HepG2 (cell line): ENCODE measurements around the gene JAGN1. TPM values are rescaled to one million over a fixed set of nuclear protein-coding genes. Genes with fewer than 3 reads are reported as not detected.
A peak's percentile ranks its signal among the peaks of the same experiment; 100 is the strongest.

Experiments
- ATAC-seq: fragments of 200-7000 bp; cut with Tn5 transposase; 3 replicates; pipeline ENCODE4 v1.9.1; 2020; ENCODE audit warnings: mild to moderate bottlenecking, moderate library complexity
- BruUV-seq: library from RNA; stranded (reverse); fragments of 400-500 nt; replicated peaks from 2 replicates; lab custom pipeline; 2021; lab: Mats Ljungman, UMichigan
- CTCF ChIA-PET: fragments of 300-600 bp; formaldehyde crosslinking; extraction: SDS; loops from one replicate; lab custom pipeline; 2021; ENCODE audit warnings: low total read pairs, inconsistent platforms, low intra/inter-chr PET ratio; lab: Yijun Ruan, JAX
- POLR2A ChIA-PET: fragments of 350-600 bp; sonication (Branson Sonifier 250); formaldehyde crosslinking; loops from one replicate; lab custom pipeline; 2020; ENCODE audit warnings: antibody characterized with exemption, inconsistent platforms; lab: Yijun Ruan, JAX
- DNase-seq: peaks from one replicate; pipeline ENCODE4 v3.0.0-alpha.2; 2015; ENCODE audit warnings: low spot score
- FAIRE-seq: peaks from 3 replicates; lab custom pipeline; 2011; peaks lifted over from hg19 to GRCh38; lab: Jason Lieb, UNC
- H2AFZ ChIP-seq: one replicate; pipeline ENCODE4 v1.6.1; 2011; ENCODE audit warnings: low read length, inconsistent platforms
- H3K27ac ChIP-seq: fragments of 300-600 bp; 3 replicates; pipeline ENCODE4 v1.8.0; 2011; ENCODE audit warnings: mixed run types, mild to moderate bottlenecking, mixed read lengths, low read length, inconsistent platforms; ENCODE audit not compliant: insufficient read depth; ENCODE audit errors: extremely low read length
- H3K27me3 ChIP-seq, 2 experiments: fragments of 200-600 bp in 1 of 2; 2 replicates in 1 of 2; 3 replicates in 1 of 2; pipeline versions ENCODE4 v1.6.0 to v1.8.0; 2011; ENCODE audit warnings: low read length in 2 of 2, mild to moderate bottlenecking in 2 of 2, moderate library complexity in 2 of 2, inconsistent platforms in 1 of 2; ENCODE audit not compliant: insufficient read depth in 2 of 2, control insufficient read depth in 1 of 2
- H3K36me3 ChIP-seq, 2 experiments: fragments of 200-600 bp in 1 of 2; replicated peaks in 1 of 2; 2 replicates in 1 of 2; 3 replicates in 1 of 2; pipeline versions ENCODE4 v1.5.1 to v1.8.0; 2011; ENCODE audit warnings: low read length in 2 of 2, inconsistent platforms in 1 of 2; ENCODE audit not compliant: insufficient read depth in 2 of 2, control insufficient read depth in 1 of 2
- H3K4me1 ChIP-seq: 2 replicates; pipeline ENCODE4 v1.5.1; 2012; ENCODE audit warnings: low read length, inconsistent platforms; ENCODE audit not compliant: insufficient read depth
- H3K4me2 ChIP-seq: 2 replicates; pipeline ENCODE4 v1.6.0; 2011; ENCODE audit warnings: low read depth, low read length, inconsistent platforms
- H3K4me3 ChIP-seq, 3 experiments: fragments of 200-600 bp in 1 of 3; sonication (generic), shearing (Covaris generic) in 1 of 3; replicated peaks in 1 of 3; 2 replicates each; pipeline ENCODE4 v1.5.1; 2011 to 2016; ENCODE audit warnings: low read length in 3 of 3, inconsistent platforms in 2 of 3, low read depth in 2 of 3, mild to moderate bottlenecking in 2 of 3, control low read depth in 1 of 3, mixed read lengths in 1 of 3; ENCODE audit not compliant: insufficient read depth in 1 of 3
- H3K79me2 ChIP-seq: one replicate; pipeline ENCODE4 v1.6.1; 2011; ENCODE audit warnings: low read length, inconsistent platforms; ENCODE audit not compliant: insufficient read depth
- H3K9ac ChIP-seq: 2 replicates; pipeline ENCODE4 v1.6.0; 2011; ENCODE audit warnings: mild to moderate bottlenecking, low read depth, low read length, inconsistent platforms; ENCODE audit not compliant: insufficient read depth
- H3K9me3 ChIP-seq: 2 replicates; pipeline ENCODE4 v1.5.1; 2012; ENCODE audit warnings: mild to moderate bottlenecking, low read length
- H4K20me1 ChIP-seq: 2 replicates; pipeline ENCODE4 v1.6.0; 2011; ENCODE audit warnings: inconsistent platforms, mild to moderate bottlenecking, low read length, moderate library complexity; ENCODE audit not compliant: insufficient read depth
- ATF5 ChIP-seq: sonication (generic); formaldehyde crosslinking; IDR thresholded peaks from 2 replicates; pipeline ENCODE4 v1.4.0; 2020; ENCODE audit warnings: mild to moderate bottlenecking, low read depth, missing genetic modification reagents
- ETV6 ChIP-seq: sonication (generic); formaldehyde crosslinking; conservative IDR thresholded peaks from 2 replicates; pipeline ENCODE4 v1.4.0; 2020; ENCODE audit warnings: missing genetic modification reagents
- HNF4G ChIP-seq, 2 experiments: sonication (generic) in 1 of 2; formaldehyde crosslinking in 1 of 2; IDR thresholded peaks; 2 replicates each; pipeline versions ENCODE4 v1.4.0 to v1.6.1; 2011 to 2020; ENCODE audit warnings: borderline replicate concordance in 2 of 2, low read depth in 2 of 2, mild to moderate bottlenecking in 2 of 2, low read length in 1 of 2, missing genetic modification reagents in 1 of 2, moderate library complexity in 1 of 2
- NCOA1 ChIP-seq: sonication (generic); formaldehyde crosslinking; IDR thresholded peaks from 2 replicates; pipeline ENCODE4 v1.9.0; 2021; ENCODE audit warnings: missing genetic modification reagents
- SMARCE1 ChIP-seq: fragments of 450-650 bp; IDR thresholded peaks from 2 replicates; pipeline ENCODE4 v1.6.1; 2017; ENCODE audit warnings: borderline replicate concordance
- SNAPC5 ChIP-seq: sonication (generic); formaldehyde crosslinking; IDR thresholded peaks from 2 replicates; pipeline ENCODE4 v1.8.1; 2023; ENCODE audit warnings: mild to moderate bottlenecking, missing genetic modification reagents, borderline replicate concordance
- TBP ChIP-seq: sonication (generic); formaldehyde crosslinking; IDR thresholded peaks from 2 replicates; pipeline ENCODE4 v1.5.0; 2020; ENCODE audit warnings: missing genetic modification reagents
- TCF12 ChIP-seq, 2 experiments: fragments of 450-650 bp in 1 of 2; sonication (generic) in 1 of 2; formaldehyde crosslinking in 1 of 2; IDR thresholded peaks; 2 replicates each; pipeline versions ENCODE4 v1.6.1 to v1.8.0; 2017 to 2022; ENCODE audit warnings: antibody characterized with exemption in 1 of 2, mild to moderate bottlenecking in 1 of 2, missing genetic modification reagents in 1 of 2, moderate library complexity in 1 of 2
- THAP11 ChIP-seq: IDR thresholded peaks from 2 replicates; pipeline ENCODE4 v1.6.1; 2016; ENCODE audit warnings: missing biosample characterization, missing genetic modification reagents
- TOPORS ChIP-seq: sonication (generic); formaldehyde crosslinking; IDR thresholded peaks from 2 replicates; pipeline ENCODE4 v1.8.0; 2023; ENCODE audit warnings: mild to moderate bottlenecking, missing genetic modification reagents
- ZBTB25 ChIP-seq: IDR thresholded peaks from 2 replicates; pipeline ENCODE4 v1.6.1; 2018; ENCODE audit warnings: missing genetic modification reagents
- ZIK1 ChIP-seq: sonication (generic); formaldehyde crosslinking; IDR thresholded peaks from 2 replicates; pipeline ENCODE4 v1.5.0; 2020; ENCODE audit warnings: mild to moderate bottlenecking, low read depth, missing genetic modification reagents, borderline replicate concordance
- ZNF205 ChIP-seq: IDR thresholded peaks from 2 replicates; pipeline ENCODE4 v1.6.1; 2018; ENCODE audit warnings: missing biosample characterization, missing genetic modification reagents
- ZNF230 ChIP-seq: sonication (generic); formaldehyde crosslinking; IDR thresholded peaks from 2 replicates; pipeline ENCODE4 v1.4.0; 2020; ENCODE audit warnings: mild to moderate bottlenecking, missing genetic modification reagents
- ZNF616 ChIP-seq: sonication (generic); formaldehyde crosslinking; IDR thresholded peaks from 2 replicates; pipeline ENCODE4 v1.5.0; 2020; ENCODE audit warnings: low read depth, mild to moderate bottlenecking, missing genetic modification reagents
- WGBS: methylation state at CpG from one replicate; pipeline ENCODE4 v1.1.6; 2017; ENCODE audit warnings: low lambda C conversion rate; 5-methylcytosine and 5-hydroxymethylcytosine counted together
- in situ Hi-C: cut with HindIII; loops from 2 replicates; pipeline ENCODE4 v1.10.0; 2017; ENCODE audit warnings: low pct_unique_long_range_greater_than_20kb; ENCODE audit not compliant: extremely low pct_ligation_motif_present
- intact Hi-C: fragments of 100-400 bp; cut with micrococcal nuclease; formaldehyde crosslinking; loops from one replicate; pipeline ENCODE4 v1.10.0; 2022; ENCODE audit not compliant: unreplicated experiment
- polyA plus RNA-seq, 8 experiments: library from polyadenylated mRNA; depleted of rRNA in 3 of 8; stranded (reverse) in 7 of 8; unstranded in 1 of 8; fragments of >200 nt; fragmentation: Illumina TruSeq in 4 of 8; extraction: Trizol in 4 of 8; gene quantifications; 2 replicates each; pipeline versions ENCODE4 v1.2.1 to v1.2.3, GENCODE V29; 2011 to 2016; ENCODE audit warnings: low read depth in 4 of 8, missing spikeins in 1 of 8, mixed read lengths in 1 of 8; ENCODE audit not compliant: insufficient read depth in 1 of 8
- total RNA-seq, 5 experiments: library from RNA; depleted of rRNA; stranded (reverse); fragments of >200 nt; fragmentation: Illumina TruSeq; extraction: Trizol; gene quantifications; 2 replicates each; pipeline ENCODE4 v1.2.3, GENCODE V29; 2016; ENCODE audit warnings: low read depth in 1 of 5
- TF ChIP-seq, protein P1 (sequence below): sonication (generic); formaldehyde crosslinking; IDR thresholded peaks from 2 replicates; pipeline ENCODE4 v1.5.0; 2020; ENCODE audit warnings: mild to moderate bottlenecking, missing genetic modification reagents
- TF ChIP-seq, protein P2 (sequence below): fragments of 450-650 bp; IDR thresholded peaks from 2 replicates; pipeline ENCODE4 v1.6.1; 2016

JAGN1 gene
- total and polyA plus RNA-seq, 2 of the 13 experiments (the other 11 are each of a cell fraction or from before 2014, with no cell fraction given) = 49.9 to 50.9 TPM

GRCh38 chr3:9916734-9917680 is 26.6 kb downstream of the JAGN1 start, which contains the start of gene IL17RC:
TSS of gene IL17RC (plus strand) at chr3:9917098. CDS start at chr3:9917316, 218 bp downstream.
- peak within 1 kb of the TSS; percentile 90 for H3K27ac ChIP-seq
- no peaks in the 10 kb centered on the region for H3K9me3 ChIP-seq
- BruUV-seq = no TSS peak
- H3K36me3 ChIP-seq = 0 out of 5 replicates have a peak, but pooled peaks cover 0 to 3% of the 10 kb centered on the region in 2 experiments
- ChIA-PET POLR2A (interaction anchor here (0.7 to 9.0 kb wide), 16 partner anchors 10 to 331 kb away, joined by 3 to 298 read pairs (median 6); partner anchors contain the start of genes ARPC4, CAMK1, CRELD1 and IL17RE), CTCF (no interaction called here)
- H3K27me3 ChIP-seq = no peaks in the 10 kb centered on the region
- 3% methylated on average over 11 of the region's 19 CpGs for WGBS
- peaks cover 38% of the 10 kb centered on the region for H3K4me1 ChIP-seq
- peak within 1 kb of the TSS; percentile 55 to 86 (median 83) for H3K4me3 ChIP-seq
- in situ Hi-C loops (no loop called here), intact Hi-C loops (loop anchor here (5.0 kb wide), 1 partner anchor 40 kb away; no protein-coding TSS in a partner anchor)
- peak; percentile 85 for ATAC-seq
- H3K79me2 ChIP-seq = peaks cover 3% of the 10 kb centered on the region
- peak within 1 kb of the TSS; percentile 100 for H3K4me2 ChIP-seq
- H4K20me1 ChIP-seq = no peaks in the 10 kb centered on the region
- peak; percentile 83 for DNase-seq
- peak within 1 kb of the TSS; percentile 80 for H3K9ac ChIP-seq
- no peak within 1 kb of the TSS for H2AFZ ChIP-seq
- FAIRE-seq = peak; percentile 87
- TF ChIP-seq TCF12 (IDR thresholded peaks at IDR 0.05) (no peak), TCF12 (CRISPR knock-in tag; IDR thresholded peaks at IDR 0.05) (no peak), SMARCE1 (no peak), SNAPC5 (no peak), ZNF616 (CRISPR knock-in tag) (no peak), ZIK1 (no peak; the same call in 1 of the 2 replicates), ZNF230 (no peak), TBP (CRISPR knock-in tag) (no peak), ZBTB25 (CRISPR knock-in tag) (no peak; the same call in 1 of the 2 replicates), ZNF205 (CRISPR knock-in tag) (no peak), ETV6 (CRISPR knock-in tag) (no peak), THAP11 (CRISPR knock-in tag) (0 out of 2 replicates have a peak, but pooled peaks have one; percentile 23), TOPORS (CRISPR knock-in tag) (no peak), HNF4G (IDR thresholded peaks at IDR 0.05; ENCODE audit: borderline replicate concordance, low read depth, low read length) (no peak), HNF4G (CRISPR knock-in tag; IDR thresholded peaks at IDR 0.05; ENCODE audit: borderline replicate concordance, low read depth) (no peak), NCOA1 (no peak), ATF5 (CRISPR knock-in tag) (no peak)
- TF ChIP-seq, protein P1, sequence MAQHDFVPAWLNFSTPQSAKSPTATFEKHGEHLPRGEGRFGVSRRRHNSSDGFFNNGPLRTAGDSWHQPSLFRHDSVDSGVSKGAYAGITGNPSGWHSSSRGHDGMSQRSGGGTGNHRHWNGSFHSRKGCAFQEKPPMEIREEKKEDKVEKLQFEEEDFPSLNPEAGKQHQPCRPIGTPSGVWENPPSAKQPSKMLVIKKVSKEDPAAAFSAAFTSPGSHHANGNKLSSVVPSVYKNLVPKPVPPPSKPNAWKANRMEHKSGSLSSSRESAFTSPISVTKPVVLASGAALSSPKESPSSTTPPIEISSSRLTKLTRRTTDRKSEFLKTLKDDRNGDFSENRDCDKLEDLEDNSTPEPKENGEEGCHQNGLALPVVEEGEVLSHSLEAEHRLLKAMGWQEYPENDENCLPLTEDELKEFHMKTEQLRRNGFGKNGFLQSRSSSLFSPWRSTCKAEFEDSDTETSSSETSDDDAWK (CRISPR knock-in tag) = no peak
- TF ChIP-seq, protein P2, sequence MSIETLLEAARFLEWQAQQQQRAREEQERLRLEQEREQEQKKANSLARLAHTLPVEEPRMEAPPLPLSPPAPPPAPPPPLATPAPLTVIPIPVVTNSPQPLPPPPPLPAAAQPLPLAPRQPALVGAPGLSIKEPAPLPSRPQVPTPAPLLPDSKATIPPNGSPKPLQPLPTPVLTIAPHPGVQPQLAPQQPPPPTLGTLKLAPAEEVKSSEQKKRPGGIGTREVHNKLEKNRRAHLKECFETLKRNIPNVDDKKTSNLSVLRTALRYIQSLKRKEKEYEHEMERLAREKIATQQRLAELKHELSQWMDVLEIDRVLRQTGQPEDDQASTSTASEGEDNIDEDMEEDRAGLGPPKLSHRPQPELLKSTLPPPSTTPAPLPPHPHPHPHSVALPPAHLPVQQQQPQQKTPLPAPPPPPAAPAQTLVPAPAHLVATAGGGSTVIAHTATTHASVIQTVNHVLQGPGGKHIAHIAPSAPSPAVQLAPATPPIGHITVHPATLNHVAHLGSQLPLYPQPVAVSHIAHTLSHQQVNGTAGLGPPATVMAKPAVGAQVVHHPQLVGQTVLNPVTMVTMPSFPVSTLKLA = no peak
